HG03354 (cell line): ENCODE data around the gene CYP4F11.
"Not testable (repeated sequence)": the region's sequence is repeated elsewhere in the genome, so short reads cannot be mapped to it uniquely, and the experiment has no call there.

Experiments used
- ATAC-seq: cut with Tn5 transposase; IDR thresholded peaks from one replicate; pipeline ENCODE4 v1.9.1; 2021; ENCODE audit warnings: mild to moderate bottlenecking; ENCODE audit not compliant: unreplicated experiment, poor library complexity, severe bottlenecking

CYP4F11 gene, protein sequence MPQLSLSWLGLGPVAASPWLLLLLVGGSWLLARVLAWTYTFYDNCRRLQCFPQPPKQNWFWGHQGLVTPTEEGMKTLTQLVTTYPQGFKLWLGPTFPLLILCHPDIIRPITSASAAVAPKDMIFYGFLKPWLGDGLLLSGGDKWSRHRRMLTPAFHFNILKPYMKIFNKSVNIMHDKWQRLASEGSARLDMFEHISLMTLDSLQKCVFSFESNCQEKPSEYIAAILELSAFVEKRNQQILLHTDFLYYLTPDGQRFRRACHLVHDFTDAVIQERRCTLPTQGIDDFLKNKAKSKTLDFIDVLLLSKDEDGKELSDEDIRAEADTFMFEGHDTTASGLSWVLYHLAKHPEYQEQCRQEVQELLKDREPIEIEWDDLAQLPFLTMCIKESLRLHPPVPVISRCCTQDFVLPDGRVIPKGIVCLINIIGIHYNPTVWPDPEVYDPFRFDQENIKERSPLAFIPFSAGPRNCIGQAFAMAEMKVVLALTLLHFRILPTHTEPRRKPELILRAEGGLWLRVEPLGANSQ

DNA sequence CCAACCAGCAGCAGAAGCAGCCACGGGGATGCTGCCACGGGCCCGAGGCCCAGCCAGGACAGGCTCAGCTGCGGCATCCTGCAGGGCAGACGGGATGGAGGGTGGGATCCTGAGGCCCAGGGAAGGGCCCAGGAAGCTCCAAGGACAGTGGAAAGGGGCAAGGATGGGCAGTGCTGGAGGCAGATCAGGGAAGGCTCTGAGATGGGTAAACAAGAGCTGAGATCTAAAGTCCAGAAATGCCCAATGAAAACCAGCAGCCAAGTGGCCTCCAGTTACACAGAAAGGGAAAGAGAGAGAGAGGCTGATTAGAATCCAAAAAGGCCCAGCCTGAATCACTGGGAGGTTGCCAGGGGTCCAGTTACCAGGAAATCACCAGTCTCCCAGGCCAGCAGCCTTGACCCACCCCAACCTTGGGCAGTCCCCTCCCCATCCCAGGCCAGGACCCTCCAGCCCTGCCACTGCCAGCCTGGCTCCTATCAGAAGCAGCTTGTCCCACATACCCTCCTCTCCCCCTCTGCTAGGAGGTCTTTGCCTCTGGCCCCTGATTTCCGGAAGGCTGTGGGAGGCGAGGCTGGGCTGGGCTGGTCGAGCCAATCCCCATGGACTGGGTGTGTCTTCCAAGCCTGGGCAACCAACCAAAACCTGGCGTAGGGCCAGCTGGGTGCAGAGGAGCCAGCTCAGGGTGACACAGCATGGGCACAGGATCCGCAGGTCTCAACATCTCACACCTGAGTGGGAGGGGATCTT, at the start of gene CYP4F11:
TSS of gene CYP4F11 (minus strand) at position 198 of the 747 bp plus-strand sequence. CDS start at position 77, 121 bp downstream.
- ATAC-seq = no peak

GRCh38 chr19:15979293-15979692, 45.0 kb upstream of the CYP4F11 start:
- no peak for ATAC-seq

DNA sequence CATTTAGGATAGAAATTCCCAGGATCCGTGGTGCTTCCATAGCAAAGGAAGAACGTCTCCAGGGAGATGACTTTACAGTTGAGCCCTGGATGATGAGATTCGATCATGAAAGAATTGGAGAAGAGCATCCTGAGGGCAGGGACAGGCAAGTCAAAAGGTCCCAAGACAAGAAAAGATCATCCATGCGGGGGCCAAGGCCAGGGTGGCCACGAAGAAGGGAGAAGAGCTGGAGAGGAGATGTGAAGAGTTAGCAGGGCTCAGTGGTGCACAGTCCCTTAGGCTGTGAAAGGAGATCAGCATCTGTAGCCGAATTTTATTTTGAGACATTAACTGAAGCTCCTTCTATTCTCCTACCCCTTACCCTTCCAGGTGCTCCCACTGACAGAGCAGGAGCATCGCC, 43.4 kb upstream of the CYP4F11 start:
- ATAC-seq = no peak

DNA sequence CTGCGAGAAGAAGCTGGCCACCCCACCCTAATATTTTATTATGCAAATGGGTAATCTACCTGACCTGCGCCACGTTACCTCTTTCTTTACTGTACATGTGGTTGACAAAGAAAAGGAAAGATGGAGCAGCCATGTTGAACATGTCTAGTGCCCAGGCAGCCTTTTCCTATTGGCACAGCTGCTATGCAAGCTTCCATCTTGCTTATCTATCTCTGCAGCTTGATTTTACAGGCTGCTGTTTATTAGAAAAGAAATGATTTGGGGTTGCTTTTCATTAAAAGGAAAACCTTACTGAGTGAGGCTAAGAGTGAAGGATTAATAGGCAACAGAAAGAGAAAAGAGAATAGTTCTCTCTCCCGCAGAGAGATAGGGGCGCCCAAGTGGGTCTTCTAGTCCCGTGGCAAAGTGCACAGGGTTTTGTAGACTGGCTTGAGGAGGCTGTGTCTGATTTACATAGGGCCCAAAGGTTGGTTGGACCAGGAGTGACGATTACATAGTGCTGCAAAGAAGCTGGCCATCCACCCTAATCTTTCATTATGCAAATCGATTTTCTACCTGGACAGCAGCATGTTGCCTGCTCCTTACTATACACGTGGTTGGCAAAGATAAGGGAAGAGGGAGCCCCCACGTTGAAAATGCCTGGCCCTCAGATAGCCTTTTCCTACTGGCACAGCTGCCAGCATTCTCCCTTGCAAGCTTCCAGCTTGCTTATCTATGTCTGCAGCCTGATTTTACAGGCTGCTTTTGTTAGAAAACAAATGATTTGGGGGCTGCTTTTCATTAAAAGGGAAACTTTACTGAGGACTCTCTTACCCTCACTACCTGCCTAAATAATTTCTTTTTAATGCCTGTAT, 42.7 kb upstream of the CYP4F11 start:
- no peak for ATAC-seq

- no peak for ATAC-seq
Observed at GRCh38 chr19:15974856-15975255, 40.5 kb upstream of the CYP4F11 start.

DNA sequence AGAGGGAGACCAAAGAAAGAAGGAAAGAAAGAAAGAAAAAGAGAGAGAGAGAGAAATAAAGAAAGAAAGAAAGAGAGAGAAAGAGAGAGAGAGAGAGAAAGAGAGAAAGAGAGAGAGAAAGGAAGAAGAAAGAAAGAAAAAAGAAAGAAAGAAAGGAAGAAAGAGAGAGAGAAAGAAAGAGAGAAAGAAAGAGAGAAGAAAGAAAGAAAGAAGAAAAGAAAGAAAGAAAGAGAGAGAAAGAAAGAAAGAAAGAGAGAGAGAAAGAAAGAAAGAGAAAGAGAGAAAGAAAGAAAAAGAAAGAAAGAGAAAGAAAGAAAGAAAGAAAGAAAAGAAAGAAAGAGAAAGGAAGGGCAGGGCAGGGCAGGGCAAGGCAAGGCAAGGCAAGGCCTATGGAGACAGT, 37.7 kb upstream of the CYP4F11 start:
- ATAC-seq = not testable (repeated sequence)

- ATAC-seq = no peak
Observed at GRCh38 chr19:15971224-15971780, 37.0 kb upstream of the CYP4F11 start.

DNA sequence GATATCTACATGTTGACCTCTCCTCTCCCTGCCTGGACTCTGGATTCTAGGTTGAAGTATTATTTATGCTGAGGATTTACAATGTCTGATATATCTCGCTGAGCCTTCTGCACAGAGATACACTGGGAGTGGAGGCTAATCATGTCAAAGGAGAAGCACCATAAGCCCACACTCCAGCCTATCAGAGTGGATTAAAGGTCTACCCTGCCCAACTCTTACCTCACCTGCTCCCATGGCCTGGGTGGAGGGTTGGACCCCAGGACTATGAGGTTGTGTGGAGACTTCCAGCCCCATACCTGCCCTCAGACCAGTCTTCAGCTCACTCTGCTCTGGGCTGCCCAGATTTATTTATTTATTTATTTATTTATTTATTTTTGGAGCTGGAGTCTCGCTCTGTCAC, 29.9 kb upstream of the CYP4F11 start:
- no peak for ATAC-seq

DNA sequence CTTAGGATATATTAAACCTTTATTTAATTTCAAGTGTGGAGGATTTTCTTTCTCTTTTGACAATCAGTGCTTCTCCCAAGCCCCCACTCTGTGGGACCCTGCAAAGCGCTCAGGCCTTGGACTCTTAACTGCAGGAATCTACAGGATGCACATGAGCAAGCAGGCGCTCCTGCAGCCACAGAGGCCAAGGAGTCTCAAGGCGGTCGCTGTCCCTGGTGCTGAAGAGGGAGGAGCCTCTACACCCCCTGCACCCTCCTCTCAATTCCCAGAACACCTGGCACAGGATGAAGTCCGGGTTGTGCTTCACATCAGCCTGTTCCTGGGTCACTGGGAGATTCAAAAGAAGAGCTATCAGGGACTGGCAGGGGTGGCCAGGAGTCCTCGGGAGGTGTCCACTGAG, 28.0 kb upstream of the CYP4F11 start:
- ATAC-seq = no peak

- no peak for ATAC-seq
Observed at GRCh38 chr19:15954820-15955219, 20.5 kb upstream of the CYP4F11 start.

DNA sequence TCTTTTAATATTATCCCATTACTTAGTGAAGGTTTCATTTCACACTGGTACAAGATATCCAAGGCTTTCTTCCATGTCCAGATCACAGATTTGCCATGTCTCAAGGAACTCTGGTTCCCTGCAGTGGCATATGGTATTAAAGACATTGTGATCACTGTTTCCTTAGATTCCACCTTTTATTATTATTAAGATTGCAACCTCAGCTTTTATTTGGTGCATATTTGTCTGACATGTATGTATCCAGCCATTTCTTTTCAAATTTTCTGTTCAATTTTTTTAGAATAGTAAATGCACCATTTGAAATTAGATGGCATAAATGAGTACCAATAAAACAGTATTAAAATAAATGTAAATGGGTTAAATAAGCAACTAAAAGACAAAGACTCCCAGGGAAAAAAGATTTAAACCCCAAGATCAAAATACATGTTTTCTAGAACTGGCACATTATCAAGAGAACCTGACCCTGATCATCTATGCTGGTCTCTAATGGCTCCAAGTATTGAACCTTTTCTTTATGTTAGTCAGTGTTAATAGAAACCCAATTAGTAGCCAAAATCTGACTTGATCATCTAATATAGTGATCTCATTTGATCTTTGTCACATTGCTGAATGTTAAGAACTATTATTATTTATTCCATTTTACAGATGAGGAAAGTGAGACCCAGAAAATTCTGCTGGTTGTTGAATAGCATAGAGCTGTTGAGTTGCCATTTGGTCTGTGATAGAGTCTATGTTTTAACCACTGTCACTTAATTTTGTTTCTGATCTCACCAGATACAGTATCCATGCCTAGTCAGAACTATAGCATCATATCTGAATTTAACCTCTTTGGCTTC, 14.1 kb upstream of the CYP4F11 start, which contains the start of gene OR10H4:
TSS of gene OR10H4 (plus strand) at position 786 of the 836 bp plus-strand sequence. CDS start at position 786, 0 bp downstream.
- no peak for ATAC-seq

- ATAC-seq = no peak
Observed at GRCh38 chr19:15945301-15945700, 11.0 kb upstream of the CYP4F11 start.

GRCh38 chr19:15944401-15944800, 10.1 kb upstream of the CYP4F11 start:
- no peak for ATAC-seq

- ATAC-seq = no peak
Observed at GRCh38 chr19:15937771-15938170, 3.4 kb upstream of the CYP4F11 start.

DNA sequence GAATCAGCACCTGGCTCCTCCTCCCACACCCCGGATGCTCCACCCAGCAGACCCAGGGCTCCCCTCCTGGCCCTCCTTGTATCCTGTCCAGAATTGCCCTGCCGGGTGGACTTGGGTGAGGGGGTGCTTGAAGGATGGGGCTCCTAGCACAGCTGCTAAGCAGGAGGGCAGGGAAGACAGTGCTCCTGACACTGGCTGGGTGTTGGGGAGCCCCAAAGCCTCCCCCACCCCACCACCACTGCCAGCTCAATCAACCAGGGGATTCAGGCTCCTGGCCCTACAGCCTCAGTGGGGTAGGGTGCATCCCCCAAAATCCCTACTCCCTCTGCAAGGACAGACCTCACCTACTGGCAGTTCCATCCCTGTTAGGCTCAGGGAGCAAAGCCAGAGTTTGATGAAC, 2.6 kb upstream of the CYP4F11 start:
- ATAC-seq = no peak

DNA sequence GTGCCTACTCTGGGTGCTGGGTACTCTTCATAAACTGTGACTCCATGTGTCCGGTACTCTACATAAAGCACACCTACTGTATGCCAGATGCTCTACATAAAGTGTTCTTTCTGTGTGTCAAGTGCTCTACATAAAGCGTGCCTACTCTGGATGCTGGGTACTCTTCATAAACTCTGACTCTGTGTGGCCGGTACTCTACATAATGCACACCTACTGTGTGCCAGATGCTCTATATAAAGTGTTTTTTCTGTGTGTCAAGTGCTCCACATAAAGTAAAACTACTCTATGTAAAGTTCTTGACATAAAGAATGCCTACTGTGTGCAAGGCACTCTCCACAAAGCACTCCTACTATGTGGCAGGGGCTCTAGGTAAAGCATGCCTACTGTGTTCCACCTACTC, 1.8 kb upstream of the CYP4F11 start:
- ATAC-seq = no peak

GRCh38 chr19:15935167-15935702, 906 bp upstream of the CYP4F11 start:
- ATAC-seq = no peak

- ATAC-seq = not testable (repeated sequence)
Observed at GRCh38 chr19:15933761-15934331, 483 bp downstream of the CYP4F11 start.
